Hepatocyte (in vitro differentiated cells): Measurements from ENCODE around the gene ICE1. TPM values are rescaled to one million over a fixed set of nuclear protein-coding genes. Genes with fewer than 3 reads are reported as not detected.

Experiments used
- DNase-seq: peaks from one replicate; pipeline ENCODE4 v3.0.0-alpha.2; 2016; ENCODE audit warnings: low spot score
- H2AFZ ChIP-seq: fragments of 200-600 bp; sonication (generic); 2 replicates; pipeline ENCODE4 v1.6.0; 2016; ENCODE audit warnings: antibody characterized with exemption, mild to moderate bottlenecking
- H3K27ac ChIP-seq: fragments of 200-600 bp; sonication (generic); 2 replicates; pipeline ENCODE4 v1.5.1; 2016; ENCODE audit warnings: mild to moderate bottlenecking
- H3K27me3 ChIP-seq: fragments of 200-600 bp; sonication (generic); 2 replicates; pipeline ENCODE4 v1.6.1; 2016
- H3K36me3 ChIP-seq: fragments of 200-600 bp; sonication (generic); replicated peaks from 2 replicates; pipeline ENCODE4 v1.5.1; 2016; ENCODE audit warnings: low read depth; ENCODE audit not compliant: insufficient read depth
- H3K4me1 ChIP-seq: fragments of 200-600 bp; sonication (generic); 2 replicates; pipeline ENCODE4 v1.5.1; 2016; ENCODE audit warnings: mild to moderate bottlenecking, moderate library complexity; ENCODE audit not compliant: insufficient read depth
- H3K4me2 ChIP-seq: fragments of 200-600 bp; sonication (generic); 2 replicates; pipeline ENCODE4 v1.6.0; 2016
- H3K4me3 ChIP-seq: fragments of 200-600 bp; sonication (generic); 2 replicates; pipeline ENCODE4 v1.5.1; 2016; ENCODE audit warnings: mild to moderate bottlenecking
- H3K79me2 ChIP-seq: fragments of 200-600 bp; sonication (generic); 2 replicates; pipeline ENCODE4 v1.6.0; 2017; ENCODE audit warnings: mild to moderate bottlenecking
- H3K9me2 ChIP-seq: fragments of 200-600 bp; sonication (generic); replicated peaks from 2 replicates; pipeline ENCODE4 v1.6.0; 2017; ENCODE audit warnings: mild to moderate bottlenecking; ENCODE audit not compliant: insufficient read depth
- H3K9me3 ChIP-seq: fragments of 200-600 bp; sonication (generic); 2 replicates; pipeline ENCODE4 v1.5.1; 2016; ENCODE audit warnings: low read depth, mild to moderate bottlenecking
- H4K20me1 ChIP-seq: fragments of 200-600 bp; sonication (generic); 2 replicates; pipeline ENCODE4 v1.6.0; 2016; ENCODE audit warnings: mild to moderate bottlenecking; ENCODE audit not compliant: insufficient read depth, poor library complexity, severe bottlenecking
- EZH2 ChIP-seq: fragments of 200-600 bp; sonication (generic); IDR thresholded peaks from 2 replicates; pipeline ENCODE4 v1.6.1; 2016; ENCODE audit warnings: antibody characterized with exemption, mild to moderate bottlenecking, borderline replicate concordance
- EZH2phosphoT487 ChIP-seq: fragments of 200-600 bp; sonication (generic); IDR thresholded peaks from one replicate; pipeline ENCODE4 v1.6.1; 2018; ENCODE audit warnings: antibody characterized with exemption, mild to moderate bottlenecking, low read depth, moderate library complexity; ENCODE audit not compliant: unreplicated experiment, severe bottlenecking
- WGBS: methylation state at CpG from one replicate; pipeline ENCODE4 v1.1.6; 2016; ENCODE audit warnings: low lambda C conversion rate; ENCODE audit errors: missing lambda C conversion rate; 5-methylcytosine and 5-hydroxymethylcytosine counted together
- polyA plus RNA-seq: library from polyadenylated mRNA; unstranded; fragments of >200 nt; fragmentation: Nextera tagmentation; extraction: Ambion mirVana; gene quantifications from 2 replicates; pipeline ENCODE4 v1.2.1, GENCODE V29; 2016
- total RNA-seq: library from RNA; depleted of rRNA; stranded (reverse); fragments of >200 nt; gene quantifications from 2 replicates; pipeline ENCODE4 v1.2.3, GENCODE V29; 2014
- TF ChIP-seq, protein P1 (sequence below): fragments of 200-600 bp; sonication (generic); IDR thresholded peaks from 2 replicates; pipeline ENCODE4 v1.5.1; 2016; ENCODE audit warnings: antibody characterized with exemption, mild to moderate bottlenecking; ENCODE audit not compliant: poor library complexity

The ICE1 gene
- total and polyA plus RNA-seq, 2 experiments from 2014 or later: 9.5 to 26.5 TPM

DNA sequence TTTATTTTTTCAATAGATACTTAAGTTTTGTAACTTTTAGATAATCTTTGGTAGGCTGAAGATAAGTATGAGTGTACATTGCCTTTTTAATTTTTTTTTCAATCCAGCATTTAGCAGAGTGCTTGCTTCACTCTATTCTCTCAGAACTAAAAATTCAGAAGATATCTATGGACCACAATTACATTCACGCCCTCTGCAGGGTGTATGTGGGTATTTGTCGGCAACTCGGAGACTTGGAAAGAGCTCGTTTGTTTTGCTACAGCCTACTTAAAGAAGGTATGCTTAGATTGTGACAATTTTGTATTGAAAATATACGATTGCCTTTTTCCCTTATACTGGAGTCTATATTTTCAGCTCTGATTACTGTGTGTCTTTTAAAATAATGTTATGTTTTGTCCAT, 43.8 kb downstream of the ICE1 start:
- Histone ChIP-seq H3K27me3 (no peaks in the 10 kb centered on the region), H3K9me2 (no peaks in the 10 kb centered on the region), H3K36me3 (peaks cover 3% of the 10 kb centered on the region), H3K4me2 (no peak overlapping the region), H3K4me3 (no peak overlapping the region), H3K27ac (no peak overlapping the region), H3K4me1 (no peaks in the 10 kb centered on the region), H2AFZ (no peak overlapping the region), H3K9me3 (no peaks in the 10 kb centered on the region), H4K20me1 (no peaks in the 10 kb centered on the region), H3K79me2 (no peaks in the 10 kb centered on the region)
- TF ChIP-seq, protein P1, sequence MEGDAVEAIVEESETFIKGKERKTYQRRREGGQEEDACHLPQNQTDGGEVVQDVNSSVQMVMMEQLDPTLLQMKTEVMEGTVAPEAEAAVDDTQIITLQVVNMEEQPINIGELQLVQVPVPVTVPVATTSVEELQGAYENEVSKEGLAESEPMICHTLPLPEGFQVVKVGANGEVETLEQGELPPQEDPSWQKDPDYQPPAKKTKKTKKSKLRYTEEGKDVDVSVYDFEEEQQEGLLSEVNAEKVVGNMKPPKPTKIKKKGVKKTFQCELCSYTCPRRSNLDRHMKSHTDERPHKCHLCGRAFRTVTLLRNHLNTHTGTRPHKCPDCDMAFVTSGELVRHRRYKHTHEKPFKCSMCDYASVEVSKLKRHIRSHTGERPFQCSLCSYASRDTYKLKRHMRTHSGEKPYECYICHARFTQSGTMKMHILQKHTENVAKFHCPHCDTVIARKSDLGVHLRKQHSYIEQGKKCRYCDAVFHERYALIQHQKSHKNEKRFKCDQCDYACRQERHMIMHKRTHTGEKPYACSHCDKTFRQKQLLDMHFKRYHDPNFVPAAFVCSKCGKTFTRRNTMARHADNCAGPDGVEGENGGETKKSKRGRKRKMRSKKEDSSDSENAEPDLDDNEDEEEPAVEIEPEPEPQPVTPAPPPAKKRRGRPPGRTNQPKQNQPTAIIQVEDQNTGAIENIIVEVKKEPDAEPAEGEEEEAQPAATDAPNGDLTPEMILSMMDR: peak; percentile 6
- TF ChIP-seq EZH2phosphoT487: no peak
- 82% methylated on average over 5 of the region's 5 CpGs for WGBS
- no peak for DNase-seq

- no peaks in the 10 kb centered on the region for H3K79me2 ChIP-seq
- no peak overlapping the region for H3K4me3 ChIP-seq
- H3K9me3 ChIP-seq: no peaks in the 10 kb centered on the region
- DNase-seq: no peak
- H3K4me1 ChIP-seq: no peaks in the 10 kb centered on the region
- WGBS: 96% methylated on average over 4 of the region's 4 CpGs
- no peaks in the 10 kb centered on the region for H3K9me2 ChIP-seq
- no peak for TF ChIP-seq EZH2
- TF ChIP-seq, protein P1: no peak
- no peak for TF ChIP-seq EZH2phosphoT487
- no peak overlapping the region for H3K27ac ChIP-seq
- H2AFZ ChIP-seq: no peak overlapping the region
- H3K4me2 ChIP-seq: no peak overlapping the region
- no peaks in the 10 kb centered on the region for H3K27me3 ChIP-seq
- H3K36me3 ChIP-seq: no peaks in the 10 kb centered on the region
- no peaks in the 10 kb centered on the region for H4K20me1 ChIP-seq
Observed at GRCh38 chr5:5467737-5468136, 45.3 kb downstream of the ICE1 start.

DNA sequence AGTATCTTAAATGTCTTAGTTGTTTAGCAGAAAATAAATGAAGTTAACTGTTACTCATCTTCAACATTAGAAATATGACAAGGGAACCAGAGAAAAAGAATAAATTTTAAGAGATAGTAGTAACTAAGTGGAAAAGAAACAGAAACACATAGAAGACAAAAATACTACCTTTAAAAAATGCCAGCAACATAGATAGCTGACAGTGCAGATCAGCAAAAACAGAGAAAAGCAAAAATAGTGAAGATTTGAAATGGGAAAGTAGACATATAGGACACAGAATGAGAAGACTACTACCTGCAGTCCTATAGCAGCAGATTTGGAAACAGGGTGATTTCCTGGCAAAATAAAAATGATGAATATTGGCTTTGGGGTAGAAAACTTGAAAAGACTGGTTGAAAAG, 48.5 kb downstream of the ICE1 start:
- no peak overlapping the region for H2AFZ ChIP-seq
- H4K20me1 ChIP-seq: no peaks in the 10 kb centered on the region
- no peak overlapping the region for H3K4me3 ChIP-seq
- H3K79me2 ChIP-seq: no peaks in the 10 kb centered on the region
- no peaks in the 10 kb centered on the region for H3K9me2 ChIP-seq
- no peaks in the 10 kb centered on the region for H3K36me3 ChIP-seq
- DNase-seq: no peak
- H3K27ac ChIP-seq: no peak overlapping the region
- H3K4me2 ChIP-seq: no peak overlapping the region
- TF ChIP-seq EZH2 (no peak), EZH2phosphoT487 (no peak)
- TF ChIP-seq, protein P1: no peak
- H3K27me3 ChIP-seq: no peaks in the 10 kb centered on the region
- H3K4me1 ChIP-seq: no peaks in the 10 kb centered on the region
- H3K9me3 ChIP-seq: no peaks in the 10 kb centered on the region

DNA sequence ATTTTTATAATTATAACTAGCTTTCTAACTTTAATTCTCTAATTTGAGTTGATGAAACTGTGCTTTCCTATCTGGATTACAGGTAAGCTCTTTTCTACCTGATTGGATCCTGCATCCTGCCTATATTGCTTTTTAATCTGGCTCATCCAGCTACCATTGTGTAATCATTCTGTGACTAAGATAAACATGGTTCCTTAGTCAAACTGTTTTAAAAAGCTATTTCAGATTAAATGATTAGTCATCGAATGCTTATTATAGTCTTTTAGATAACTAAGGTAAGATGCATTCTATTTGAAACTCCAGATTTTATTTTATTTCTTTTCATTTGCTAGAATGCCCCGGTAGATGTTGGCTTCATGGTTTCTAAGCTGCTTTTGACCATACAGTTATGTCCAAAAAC, 50.7 kb downstream of the ICE1 start:
- Histone ChIP-seq H3K27ac (no peak overlapping the region), H3K9me3 (no peaks in the 10 kb centered on the region), H3K4me2 (no peak overlapping the region), H3K36me3 (peaks cover 7% of the 10 kb centered on the region), H3K4me1 (no peaks in the 10 kb centered on the region), H4K20me1 (no peaks in the 10 kb centered on the region), H2AFZ (no peak overlapping the region), H3K79me2 (no peaks in the 10 kb centered on the region), H3K9me2 (no peaks in the 10 kb centered on the region), H3K27me3 (no peaks in the 10 kb centered on the region), H3K4me3 (no peak overlapping the region)
- TF ChIP-seq EZH2phosphoT487 (no peak), EZH2 (no peak)
- TF ChIP-seq, protein P1: no peak
- no peak for DNase-seq
- 93% methylated on average over 2 of the region's 2 CpGs for WGBS
